HK-2 (cell line): Measurements from ENCODE around the gene SIX1.

ENCODE experiments used
- DNase-seq: peaks from one replicate; pipeline ENCODE4 v3.0.0-alpha.2; 2018; ENCODE audit not compliant: unreplicated experiment

The SIX1 gene

GRCh38 chr14:60642270-60643140, 6.8 kb downstream of the SIX1 start:
- DNase-seq: no peak

- DNase-seq: no peak
Observed at GRCh38 chr14:60641742-60642269, 7.5 kb downstream of the SIX1 start.

GRCh38 chr14:60640859-60641741, 8.2 kb downstream of the SIX1 start:
- DNase-seq: no peak

DNA sequence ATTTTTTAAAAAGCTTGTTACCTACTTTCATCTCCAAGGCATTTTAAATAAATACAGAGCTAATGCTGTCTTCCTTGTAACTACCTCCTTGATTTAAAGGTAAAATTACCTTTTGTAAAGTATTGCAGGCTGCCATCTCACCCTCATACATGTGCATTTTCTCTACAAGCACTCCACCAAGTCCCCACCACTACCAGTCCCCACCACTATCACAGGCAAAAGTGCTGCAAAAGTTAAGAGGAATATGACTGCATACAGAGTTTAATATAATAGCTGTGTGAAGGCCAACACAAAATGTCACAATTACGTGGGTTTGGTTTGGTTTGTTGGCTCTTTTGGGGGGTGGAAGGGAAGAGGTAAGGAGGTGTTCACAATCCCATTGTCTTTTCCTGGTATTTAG, 9.6 kb downstream of the SIX1 start:
- no peak for DNase-seq

GRCh38 chr14:60637479-60638315, 11.6 kb downstream of the SIX1 start:
- DNase-seq: no peak

DNA sequence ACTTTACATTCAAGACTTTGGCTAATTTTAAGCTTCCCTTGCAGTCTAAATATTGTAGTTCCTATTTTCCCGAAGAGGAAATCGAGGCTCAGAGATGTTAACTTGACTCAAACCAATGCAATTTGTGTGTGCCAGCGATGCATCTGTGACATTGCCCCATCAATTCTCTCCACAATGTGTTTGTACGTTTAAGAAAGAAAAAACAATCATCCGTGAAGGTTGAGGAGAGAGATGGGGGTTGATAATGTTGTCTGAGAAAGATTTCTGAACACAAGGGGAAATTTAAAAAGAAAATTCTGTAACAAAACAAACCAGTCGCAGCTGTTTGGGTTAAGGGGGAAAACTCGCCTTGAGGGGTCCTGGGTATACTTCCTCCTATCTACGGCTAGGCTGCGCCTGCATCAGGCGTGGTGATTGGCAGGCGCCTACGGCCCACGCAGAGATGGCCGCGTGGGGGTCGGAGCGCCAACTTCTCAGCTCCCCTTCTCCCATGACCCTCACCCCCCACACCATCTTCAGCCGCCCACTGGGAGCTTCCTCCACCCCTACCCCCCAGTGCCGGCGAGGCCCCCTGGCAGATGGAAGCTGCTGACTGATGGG, 12.3 kb downstream of the SIX1 start:
- DNase-seq: no peak

DNA sequence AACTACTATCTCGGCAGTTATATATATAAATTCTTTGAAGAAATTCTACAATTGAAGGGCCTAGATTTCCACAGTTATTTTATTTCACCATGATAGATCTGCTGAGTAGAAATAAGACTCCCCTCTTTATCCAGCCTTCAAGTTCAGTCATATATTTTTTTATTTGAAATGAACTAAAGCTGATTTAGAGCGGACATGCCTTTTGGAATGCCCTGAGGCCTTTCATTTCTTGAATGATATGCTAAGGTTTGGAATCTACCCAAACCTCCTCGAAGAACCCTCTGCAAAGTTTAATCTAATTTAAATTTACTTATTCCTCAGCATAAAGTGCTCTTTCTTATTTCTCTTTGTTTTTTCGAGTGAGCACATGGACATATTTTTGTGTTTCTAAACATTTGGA, 15.1 kb downstream of the SIX1 start:
- DNase-seq: no peak

- DNase-seq: no peak
Observed at GRCh38 chr14:60632777-60633176, 16.5 kb downstream of the SIX1 start.

GRCh38 chr14:60632257-60632656, 17.0 kb downstream of the SIX1 start:
- no peak for DNase-seq

DNA sequence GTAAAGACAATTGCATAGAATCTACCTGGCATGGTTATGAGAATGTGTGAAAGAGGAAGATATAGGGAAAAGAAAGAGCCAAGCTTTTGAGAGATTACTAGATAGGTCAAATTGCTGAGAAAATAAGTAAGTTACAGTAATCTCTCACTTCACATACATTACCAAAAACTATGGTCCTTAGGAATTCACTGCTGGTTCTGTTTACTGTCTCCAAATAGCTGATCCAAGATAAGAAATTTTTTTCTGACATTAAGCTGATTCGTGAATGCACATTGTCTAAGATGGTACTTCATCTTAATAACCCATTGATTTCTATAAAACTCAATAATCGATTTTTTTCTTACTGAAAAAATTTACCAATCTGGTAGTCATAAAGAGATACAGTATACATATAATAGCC, 17.4 kb downstream of the SIX1 start:
- DNase-seq: no peak

DNA sequence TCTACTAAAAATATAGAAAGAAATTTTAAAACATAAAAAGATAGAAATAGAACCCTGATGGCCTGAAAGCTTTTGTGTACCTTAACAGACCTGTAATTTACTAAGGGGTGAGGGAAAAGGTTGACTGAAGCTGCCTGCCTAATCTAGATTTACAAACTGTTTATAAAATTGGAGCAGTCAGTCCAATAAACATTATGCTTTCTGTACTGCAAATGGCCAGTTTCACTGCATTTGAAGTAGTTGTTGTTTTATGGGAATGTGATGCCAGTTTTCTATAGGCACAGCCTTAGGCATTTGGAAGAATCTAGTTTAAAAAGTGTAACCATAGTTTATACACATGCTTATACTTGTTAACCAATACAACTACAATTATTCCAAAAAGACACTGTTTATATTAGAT, 19.1 kb downstream of the SIX1 start:
- DNase-seq: no peak

- no peak for DNase-seq
Observed at GRCh38 chr14:60628892-60629291, 20.4 kb downstream of the SIX1 start.

DNA sequence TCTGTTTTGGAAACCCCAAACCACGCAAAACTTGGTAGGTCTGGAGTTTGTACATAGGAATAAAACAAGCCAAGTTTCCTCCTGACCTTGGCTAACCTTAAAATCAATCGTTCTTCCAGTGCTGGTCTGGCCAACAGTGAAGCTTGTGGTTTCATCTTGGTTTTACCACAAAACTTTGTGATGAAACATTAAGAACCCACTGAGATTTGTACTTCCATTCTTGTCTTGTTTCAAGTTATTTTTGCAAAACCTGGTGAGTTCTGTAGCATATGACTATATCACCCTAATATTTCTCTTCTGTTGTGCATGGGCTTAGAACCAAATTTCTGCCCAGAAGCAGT, 26.4 kb downstream of the SIX1 start:
- DNase-seq: no peak

GRCh38 chr14:60622210-60622916, 26.9 kb downstream of the SIX1 start:
- DNase-seq: no peak

GRCh38 chr14:60621386-60621785, 27.9 kb downstream of the SIX1 start:
- DNase-seq: no peak

DNA sequence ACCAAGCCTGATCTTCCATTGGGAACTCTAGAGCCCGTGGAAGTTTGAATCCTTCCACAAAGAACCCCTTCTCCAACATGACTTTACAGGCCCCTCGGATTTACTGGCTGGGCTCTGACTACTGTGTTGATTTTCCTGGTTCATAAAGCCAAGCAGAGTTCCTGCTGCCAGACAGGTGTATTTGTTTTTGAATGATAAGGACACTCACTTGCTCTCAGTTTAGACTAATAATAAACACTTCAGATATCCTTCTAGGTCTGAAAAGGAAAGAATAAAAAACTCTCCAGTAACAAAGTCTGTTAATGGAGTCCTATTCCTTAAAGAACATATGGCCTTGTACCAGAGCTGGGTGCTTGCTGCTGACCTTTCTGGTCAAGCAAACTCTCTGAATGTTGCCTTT, 31.0 kb downstream of the SIX1 start:
- no peak for DNase-seq

DNA sequence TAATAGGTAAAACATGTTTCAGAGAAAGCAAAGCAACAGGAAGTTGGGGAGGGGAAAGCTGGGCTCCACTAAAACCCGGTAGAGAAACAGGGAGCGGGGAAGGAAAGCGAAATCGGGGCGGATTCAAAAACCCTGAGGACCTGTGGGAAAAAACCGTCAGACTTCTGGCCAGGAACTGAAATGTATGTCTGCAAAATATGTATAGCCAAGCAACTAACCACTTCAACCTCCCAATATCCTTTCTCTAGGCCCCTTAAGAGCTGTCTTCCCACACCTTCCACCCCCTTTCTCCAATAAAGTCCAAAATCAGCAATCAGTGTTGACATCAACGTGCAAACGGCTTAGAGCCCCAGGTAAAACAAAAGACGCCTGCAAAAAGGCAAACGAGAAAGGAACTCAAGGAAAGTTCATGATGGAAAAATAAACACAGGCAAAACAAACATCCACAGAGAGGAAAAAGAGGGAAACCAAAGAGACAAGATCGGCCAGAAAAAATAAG, 32.8 kb downstream of the SIX1 start:
- DNase-seq: no peak

GRCh38 chr14:60602291-60602690, 47.0 kb downstream of the SIX1 start:
- no peak for DNase-seq

DNA sequence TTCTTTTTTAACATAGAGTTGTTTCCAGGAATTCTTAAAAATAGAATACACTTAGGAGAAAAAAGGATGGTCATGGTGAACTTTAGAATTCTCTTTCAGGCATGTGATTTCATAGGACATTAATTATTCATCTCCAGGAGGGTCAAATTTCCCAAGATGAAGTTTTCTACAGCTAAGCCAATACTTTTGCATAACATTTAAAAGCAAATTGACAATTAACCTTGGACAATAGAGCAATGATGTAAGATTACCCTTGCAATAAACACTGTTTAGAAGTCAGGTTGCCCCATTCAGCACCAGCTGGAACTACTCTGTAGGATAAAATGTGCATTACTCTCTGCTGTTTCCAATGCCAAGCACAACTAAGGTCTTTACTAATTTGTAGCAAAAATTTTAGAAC, 49.5 kb downstream of the SIX1 start:
- DNase-seq: no peak

GRCh38 chr14:60596139-60596538, 53.1 kb downstream of the SIX1 start:
- DNase-seq: no peak

DNA sequence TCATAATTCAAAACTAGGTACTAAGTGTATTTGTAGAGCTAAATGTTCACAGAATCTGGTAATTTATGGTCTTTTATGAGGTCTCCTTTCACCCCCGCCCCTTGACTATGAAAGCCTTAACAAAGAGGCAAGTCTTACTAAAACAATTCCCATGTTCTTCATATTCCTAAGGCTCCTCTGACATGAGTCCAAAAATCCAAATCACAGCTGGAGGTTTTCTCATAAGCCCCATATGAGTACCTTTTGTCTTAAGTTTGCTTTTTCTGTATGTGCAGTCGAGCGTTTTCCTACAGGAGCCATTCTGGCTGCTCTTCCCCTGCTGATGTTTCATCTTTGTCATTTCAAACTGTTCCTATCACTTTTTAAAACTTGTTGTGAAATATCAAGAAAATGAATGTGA, 55.2 kb downstream of the SIX1 start:
- no peak for DNase-seq
